ENCODE measurements around the gene NPC2. TPM values are rescaled to one million over a fixed set of nuclear protein-coding genes. Genes with fewer than 3 reads are reported as not detected.

The NPC2 gene
- total RNA-seq, 2 donors from 2014 or later, result 194 to 242 TPM

GRCh38 chr14:74469548-74470518 is 23.3 kb downstream of the NPC2 start:
- DNase-seq (ENCODE audit: low spot score), result no peak
- Histone ChIP-seq H3K9me3 (no peaks in the 10 kb centered on the region), H3K4me3 (no peak overlapping the region), H3K27ac (no peak overlapping the region), H3K4me1 (peaks cover 0 to 22% of the 10 kb centered on the region in 2 donors), H3K27me3 (no peaks in the 10 kb centered on the region), H3K36me3 (peaks cover 20% of the 10 kb centered on the region)
- TF ChIP-seq CTCF (IDR thresholded peaks at IDR 0.05), result no peak

- Histone ChIP-seq H3K4me3 (no peak overlapping the region), H3K36me3 (peaks cover 11% of the 10 kb centered on the region), H3K27me3 (no peaks in the 10 kb centered on the region), H3K4me1 (peaks cover 0 to 22% of the 10 kb centered on the region in 2 donors), H3K9me3 (no peaks in the 10 kb centered on the region), H3K27ac (no peak overlapping the region)
- TF ChIP-seq CTCF (IDR thresholded peaks at IDR 0.05), result no peak
- DNase-seq (ENCODE audit: low spot score), result no peak
Measured at GRCh38 chr14:74468513-74468912, 24.6 kb downstream of the NPC2 start.

- H3K9me3 ChIP-seq, result no peaks in the 10 kb centered on the region
- H3K27ac ChIP-seq, result no peak overlapping the region
- H3K27me3 ChIP-seq, result no peaks in the 10 kb centered on the region
- H3K4me3 ChIP-seq, result no peak overlapping the region
- no peaks in the 10 kb centered on the region for H3K36me3 ChIP-seq
- TF ChIP-seq CTCF (IDR thresholded peaks at IDR 0.05), result no peak
- peaks cover 0 to 20% of the 10 kb centered on the region in 2 donors for H3K4me1 ChIP-seq
- no peak for DNase-seq (ENCODE audit: low spot score)
Measured at GRCh38 chr14:74465335-74465734, 27.8 kb downstream of the NPC2 start.

GRCh38 chr14:74464785-74465184 is 28.3 kb downstream of the NPC2 start:
- Histone ChIP-seq H3K36me3 (no peaks in the 10 kb centered on the region), H3K4me3 (no peak overlapping the region), H3K27ac (no peak overlapping the region), H3K4me1 (peaks cover 0 to 14% of the 10 kb centered on the region in 2 donors), H3K9me3 (no peaks in the 10 kb centered on the region), H3K27me3 (no peaks in the 10 kb centered on the region)
- no peak for TF ChIP-seq CTCF (IDR thresholded peaks at IDR 0.05)
- DNase-seq (ENCODE audit: low spot score), result no peak

- no peaks in the 10 kb centered on the region for H3K9me3 ChIP-seq
- no peak for TF ChIP-seq CTCF (IDR thresholded peaks at IDR 0.05)
- peaks cover 0 to 3% of the 10 kb centered on the region in 2 donors for H3K4me1 ChIP-seq
- no peaks in the 10 kb centered on the region for H3K27me3 ChIP-seq
- no peaks in the 10 kb centered on the region for H3K36me3 ChIP-seq
- no peak overlapping the region for H3K27ac ChIP-seq
- no peak overlapping the region for H3K4me3 ChIP-seq
- no peak for DNase-seq (ENCODE audit: low spot score)
Measured at GRCh38 chr14:74463697-74464096, 29.4 kb downstream of the NPC2 start.
